Measurements from ENCODE around the gene MCF2L2. TPM values are rescaled to one million over a fixed set of nuclear protein-coding genes. Genes with fewer than 3 reads are reported as not detected.

The MCF2L2 gene
- total RNA-seq, 1 experiment from 2014 or later = 3.9 TPM

- no peak overlapping the region for H3K4me3 ChIP-seq (ENCODE audit: low read depth, low read length)
- Mint-ChIP-seq H3K4me1 (ENCODE audit: low read depth, unreplicated experiment) (peaks cover 15% of the 10 kb centered on the region), H3K36me3 (ENCODE audit: insufficient read depth, unreplicated experiment) (no peaks in the 10 kb centered on the region), H3K4me3 (ENCODE audit: unreplicated experiment) (no peak overlapping the region), H3K9me3 (ENCODE audit: unreplicated experiment) (no peaks in the 10 kb centered on the region), H3K27ac (ENCODE audit: unreplicated experiment) (no peak overlapping the region), H3K27me3 (ENCODE audit: insufficient read depth, unreplicated experiment) (no peaks in the 10 kb centered on the region)
- H3K27me3 ChIP-seq (replicated peaks; ENCODE audit: control insufficient read depth, insufficient read depth, low read length) = no peaks in the 10 kb centered on the region
- TF ChIP-seq CTCF (IDR thresholded peaks at IDR 0.05; ENCODE audit: insufficient read depth in 1 of 2, low read depth in 1 of 2, low read length in 1 of 2, severe bottlenecking in 1 of 2, unreplicated experiment in 1 of 2) = no peak
- no peaks in the 10 kb centered on the region for H3K9me3 ChIP-seq
- intact Hi-C loops (cut with micrococcal nuclease; ENCODE audit: unreplicated experiment) = no loop called here
- BruUV-seq (replicated peaks) = no TSS peak
- ChIA-PET POLR2A (no interaction called here), CTCF (no interaction called here)
- peaks cover 34% of the 10 kb centered on the region for H3K4me1 ChIP-seq
- DNase-seq = no peak
- H3K36me3 ChIP-seq (ENCODE audit: control insufficient read depth, insufficient read depth, low read length) = no peaks in the 10 kb centered on the region; the same call in 1 of the 2 replicates
Measured at GRCh38 chr3:183270344-183270743, 158.1 kb downstream of the MCF2L2 start.

GRCh38 chr3:183269345-183269744, 159.1 kb downstream of the MCF2L2 start:
- H3K4me3 ChIP-seq (ENCODE audit: low read depth, low read length) = no peak overlapping the region
- no peak for TF ChIP-seq CTCF (IDR thresholded peaks at IDR 0.05; ENCODE audit: insufficient read depth in 1 of 2, low read depth in 1 of 2, low read length in 1 of 2, severe bottlenecking in 1 of 2, unreplicated experiment in 1 of 2)

GRCh38 chr3:183268366-183268765, 160.1 kb downstream of the MCF2L2 start:
- peak in 1 of 2 experiments; percentile 30 for DNase-seq
- Histone ChIP-seq H3K27me3 (replicated peaks; ENCODE audit: control insufficient read depth, insufficient read depth, low read length) (no peaks in the 10 kb centered on the region), H3K9me3 (no peaks in the 10 kb centered on the region), H3K4me3 (ENCODE audit: low read depth, low read length) (no peak overlapping the region), H3K36me3 (ENCODE audit: control insufficient read depth, insufficient read depth, low read length) (no peaks in the 10 kb centered on the region; the same call in none of the 2 replicates), H3K4me1 (peaks cover 38% of the 10 kb centered on the region)
- no TSS peak for BruUV-seq (replicated peaks)
- Mint-ChIP-seq H3K27me3 (ENCODE audit: insufficient read depth, unreplicated experiment) (no peaks in the 10 kb centered on the region), H3K9me3 (ENCODE audit: unreplicated experiment) (no peaks in the 10 kb centered on the region), H3K36me3 (ENCODE audit: insufficient read depth, unreplicated experiment) (no peaks in the 10 kb centered on the region), H3K4me3 (ENCODE audit: unreplicated experiment) (no peak overlapping the region), H3K27ac (ENCODE audit: unreplicated experiment) (peak overlapping the region; percentile 7), H3K4me1 (ENCODE audit: low read depth, unreplicated experiment) (peaks cover 15% of the 10 kb centered on the region)
- CTCF ChIA-PET = no interaction called here
- POLR2A ChIA-PET = no interaction called here
- TF ChIP-seq CTCF (IDR thresholded peaks at IDR 0.05; ENCODE audit: insufficient read depth in 1 of 2, low read depth in 1 of 2, low read length in 1 of 2, severe bottlenecking in 1 of 2, unreplicated experiment in 1 of 2) = no peak
- intact Hi-C loops (cut with micrococcal nuclease; ENCODE audit: unreplicated experiment) = loop anchor here (2.0 kb wide), 1 partner anchor 14 kb away; no protein-coding TSS in a partner anchor

More at GRCh38 chr3:183269345-183269744, 159.1 kb downstream of the MCF2L2 start:
- H3K4me1 ChIP-seq = peaks cover 38% of the 10 kb centered on the region
- DNase-seq = no peak
- ChIA-PET CTCF (no interaction called here), POLR2A (no interaction called here)
- no peaks in the 10 kb centered on the region for H3K9me3 ChIP-seq
- Mint-ChIP-seq H3K9me3 (ENCODE audit: unreplicated experiment) (no peaks in the 10 kb centered on the region), H3K4me3 (ENCODE audit: unreplicated experiment) (no peak overlapping the region), H3K4me1 (ENCODE audit: low read depth, unreplicated experiment) (peaks cover 15% of the 10 kb centered on the region), H3K27me3 (ENCODE audit: insufficient read depth, unreplicated experiment) (no peaks in the 10 kb centered on the region), H3K36me3 (ENCODE audit: insufficient read depth, unreplicated experiment) (no peaks in the 10 kb centered on the region), H3K27ac (ENCODE audit: unreplicated experiment) (no peak overlapping the region)
- intact Hi-C loops (cut with micrococcal nuclease; ENCODE audit: unreplicated experiment) = loop anchor here (2.0 kb wide), 1 partner anchor 15 kb away; no protein-coding TSS in a partner anchor
- no peaks in the 10 kb centered on the region; the same call in none of the 2 replicates for H3K36me3 ChIP-seq (ENCODE audit: control insufficient read depth, insufficient read depth, low read length)
- H3K27me3 ChIP-seq (replicated peaks; ENCODE audit: control insufficient read depth, insufficient read depth, low read length) = no peaks in the 10 kb centered on the region
- BruUV-seq (replicated peaks) = no TSS peak

All from Caco-2 (cell line).